ENCODE results near the gene EVPL.

GRCh38 chr17:75978938-75979704 lies 48.0 kb downstream of the EVPL start, which contains the start of the genes ACOX1 and TEN1:
- TF ChIP-seq POLR2AphosphoS5 (IDR thresholded peaks at IDR 0.05; ENCODE audit: low read depth, low read length) = peak; percentile 87
- no peak; a peak in 1 of 4 replicates for TF ChIP-seq REST (IDR thresholded peaks at IDR 0.05; ENCODE audit: insufficient read depth in 1 of 2, low read depth in 2 of 2, low read length in 2 of 2)
- peak; percentile 87; the same call in 1 of the 2 replicates for TF ChIP-seq TAF1 (IDR thresholded peaks at IDR 0.05; ENCODE audit: borderline replicate concordance, insufficient read depth, low read length)
- peak; percentile 60; the same call in 1 of the 2 replicates for TF ChIP-seq SIN3A (IDR thresholded peaks at IDR 0.05; ENCODE audit: borderline replicate concordance, insufficient read depth, low read length)
- TF ChIP-seq FOXP2 (optimal IDR thresholded peaks at IDR 0.05; ENCODE audit: borderline replicate concordance, extremely low read depth, extremely low read length, insufficient read depth) = peak; percentile 79
